Raji (cell line): ENCODE results near the gene SHISA6.

Source experiments
- POLR2A ChIP-seq: IDR thresholded peaks from 2 replicates; pipeline ENCODE4 v1.6.1; 2011; ENCODE audit warnings: low read depth, low read length, control low read depth; ENCODE audit not compliant: insufficient read depth

SHISA6 gene

DNA sequence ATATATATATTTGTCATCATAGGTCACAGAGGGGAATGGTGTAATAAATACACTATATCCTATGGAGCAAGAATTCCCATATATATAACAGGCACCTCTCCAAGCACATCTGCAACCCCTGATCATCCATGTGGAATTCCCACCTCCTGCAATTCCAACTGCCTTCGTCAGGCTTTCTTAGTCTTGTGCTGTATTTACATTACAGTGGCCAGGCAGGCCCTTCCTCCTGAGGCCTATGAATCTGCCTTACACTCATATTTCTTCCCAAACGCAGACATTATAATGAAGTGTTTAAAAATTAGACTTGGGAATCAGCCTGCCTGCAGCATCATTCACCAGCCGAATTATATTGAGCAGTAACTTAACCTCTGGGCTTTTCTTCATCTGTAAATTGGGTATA lies 338.0 kb downstream of the SHISA6 start:
- no peak for TF ChIP-seq POLR2A

DNA sequence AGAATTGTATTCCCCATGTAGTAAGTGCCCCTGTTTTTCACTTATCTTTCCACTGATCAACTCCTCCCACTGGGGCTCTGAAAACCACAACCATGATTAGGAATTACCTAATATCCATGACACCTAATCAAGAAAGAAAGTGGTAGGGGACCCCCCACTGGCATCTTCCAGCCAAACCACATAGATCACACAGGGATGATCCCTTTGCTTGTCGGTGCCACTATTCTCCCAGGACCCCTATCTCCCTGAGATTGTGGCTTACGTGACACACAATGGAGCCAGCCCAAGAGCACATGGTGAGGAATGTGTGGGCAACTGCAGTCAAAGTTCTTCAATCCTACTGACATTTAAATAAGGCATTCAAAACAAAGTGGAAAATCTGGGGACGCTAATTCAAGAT lies 339.7 kb downstream of the SHISA6 start:
- no peak for TF ChIP-seq POLR2A

DNA sequence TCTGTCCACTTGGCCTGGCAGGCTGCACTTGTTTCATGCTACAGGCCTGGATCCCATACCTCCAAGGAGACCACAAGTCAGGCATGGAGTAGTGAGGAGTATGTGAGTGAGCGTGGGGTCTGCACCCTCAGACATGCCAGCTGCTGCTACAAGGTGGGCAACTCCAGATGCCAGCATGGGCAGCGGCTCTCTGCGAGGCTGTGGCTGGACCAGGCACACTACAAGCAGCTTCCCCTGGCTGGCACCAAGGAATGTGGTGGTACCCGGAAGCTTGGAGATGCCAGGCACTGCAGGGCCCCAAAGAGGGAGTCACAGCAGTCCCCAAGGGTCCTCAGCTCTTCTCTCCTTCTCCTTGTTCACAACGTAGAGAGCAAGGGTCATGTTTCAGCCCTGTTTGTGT lies 341.2 kb downstream of the SHISA6 start:
- no peak for TF ChIP-seq POLR2A

DNA sequence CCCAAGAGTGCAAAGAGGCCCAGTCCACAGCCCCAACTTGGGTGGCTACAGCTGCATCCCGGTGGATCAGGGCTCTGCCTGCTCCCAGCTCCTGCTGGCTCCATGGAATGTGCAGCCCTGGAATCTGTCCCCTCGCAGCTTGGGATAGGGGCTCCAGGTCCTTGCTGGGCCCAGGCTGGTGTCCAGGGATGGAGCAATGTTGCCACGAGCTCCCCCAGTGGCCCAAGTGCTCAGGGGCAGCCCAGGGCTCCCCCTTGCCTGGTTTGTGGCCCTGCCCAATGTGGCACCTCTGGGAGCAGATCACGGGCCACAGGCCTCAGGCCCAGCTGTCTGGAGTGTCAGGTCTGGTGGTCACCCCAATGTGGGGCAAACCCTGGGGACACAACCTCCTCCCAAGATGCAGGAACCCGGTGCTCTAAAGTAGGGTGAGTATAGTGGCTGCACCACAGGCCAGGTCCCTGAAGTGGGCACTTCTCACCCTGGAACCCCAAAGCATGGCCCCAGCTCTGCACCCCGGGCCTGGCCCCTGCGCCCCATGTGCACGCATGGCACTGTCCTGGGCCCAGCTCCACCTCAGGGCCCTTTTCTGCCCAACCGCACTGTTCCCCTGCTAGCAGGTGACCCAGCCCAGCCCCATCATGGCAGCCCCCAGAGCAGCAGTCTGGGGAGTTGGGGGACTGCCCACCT lies 342.4 kb downstream of the SHISA6 start:
- TF ChIP-seq POLR2A: no peak

DNA sequence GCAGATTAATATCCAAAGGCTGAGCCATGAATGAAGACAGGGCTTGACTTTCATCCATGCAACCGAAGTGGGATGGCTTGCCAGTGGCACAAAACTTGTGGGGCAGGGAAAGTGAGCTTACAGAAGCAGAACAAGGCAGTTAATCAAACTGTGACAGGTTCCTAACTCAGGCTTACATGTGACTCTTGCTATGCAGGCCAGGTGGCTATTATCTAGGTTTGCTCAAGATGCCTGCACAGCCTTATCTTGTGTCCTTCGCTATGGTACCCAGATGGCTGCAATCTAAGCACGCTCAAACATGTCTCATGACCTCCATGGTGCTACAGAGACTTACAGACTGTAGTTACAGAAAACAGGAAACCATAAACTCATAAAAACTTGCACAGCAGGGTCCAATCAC lies 348.7 kb downstream of the SHISA6 start:
- no peak for TF ChIP-seq POLR2A

DNA sequence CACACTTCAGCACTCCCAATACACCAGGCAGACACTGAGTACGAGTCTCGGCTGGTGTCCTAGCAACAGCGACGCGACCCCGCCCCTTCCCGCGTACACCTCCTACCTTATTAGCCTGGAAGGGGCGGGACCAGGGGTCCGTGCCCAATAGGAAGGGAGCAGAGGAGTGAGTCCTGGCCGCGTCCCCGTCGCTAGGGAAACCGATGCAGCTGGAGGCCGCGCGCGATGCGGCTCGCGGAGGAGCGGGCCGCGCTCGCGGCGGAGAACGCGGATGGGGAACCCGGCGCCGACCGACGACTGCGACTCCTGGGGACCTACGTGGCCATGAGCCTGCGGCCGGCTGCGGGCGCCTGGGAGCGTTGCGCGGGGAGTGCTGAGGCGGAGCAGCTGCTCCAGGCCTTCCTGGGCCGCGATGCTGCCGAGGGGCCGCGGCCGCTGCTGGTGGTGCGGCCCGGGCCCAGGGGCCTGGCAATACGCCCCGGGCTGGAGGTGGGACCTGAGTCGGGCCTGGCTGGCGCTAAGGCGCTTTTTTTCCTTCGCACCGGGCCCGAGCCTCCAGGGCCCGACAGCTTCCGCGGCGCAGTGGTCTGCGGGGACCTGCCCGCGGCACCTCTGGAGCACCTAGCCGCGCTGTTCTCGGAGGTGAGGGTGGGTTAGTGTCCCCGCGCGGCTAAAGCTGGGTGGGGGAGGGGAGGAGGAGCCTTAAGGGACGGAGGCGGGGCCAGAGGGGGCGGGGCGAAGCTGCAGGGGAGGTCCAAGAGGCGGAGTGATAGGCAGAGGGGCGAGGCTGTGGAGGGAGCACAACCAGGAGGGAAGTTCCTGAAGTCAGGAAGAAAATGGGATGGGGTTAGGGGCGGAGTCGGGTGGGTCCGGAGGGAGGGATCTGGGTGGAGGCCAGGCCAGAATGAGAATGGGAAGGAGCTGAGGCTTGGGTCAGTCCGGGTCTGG lies 357.5 kb downstream of the SHISA6 start, which contains the start of gene DNAH9:
DNAH9 (plus strand) TSS at position 197 of the 948 bp plus-strand sequence; CDS start at position 226, 29 bp downstream.
- no peak for TF ChIP-seq POLR2A

DNA sequence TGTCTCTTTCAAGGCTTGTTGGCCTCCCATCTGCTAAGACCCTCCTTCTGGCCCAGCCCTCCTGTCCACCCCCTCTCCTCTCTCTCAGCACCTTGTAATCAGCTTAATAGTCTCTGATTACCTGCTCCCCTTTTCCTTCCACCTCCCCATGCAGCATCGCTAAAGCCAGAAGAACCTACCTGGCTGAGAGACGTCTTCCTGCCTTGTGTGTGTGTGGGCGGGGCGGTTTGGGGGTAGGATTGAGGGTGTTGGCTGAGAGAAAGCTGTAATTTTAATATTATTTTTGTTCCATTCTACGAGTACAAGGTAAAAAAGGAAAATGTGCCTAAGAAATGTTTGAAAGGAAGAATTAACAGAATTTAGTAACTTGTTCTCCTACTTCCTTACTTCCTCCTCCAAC lies 360.6 kb downstream of the SHISA6 start:
- no peak for TF ChIP-seq POLR2A

DNA sequence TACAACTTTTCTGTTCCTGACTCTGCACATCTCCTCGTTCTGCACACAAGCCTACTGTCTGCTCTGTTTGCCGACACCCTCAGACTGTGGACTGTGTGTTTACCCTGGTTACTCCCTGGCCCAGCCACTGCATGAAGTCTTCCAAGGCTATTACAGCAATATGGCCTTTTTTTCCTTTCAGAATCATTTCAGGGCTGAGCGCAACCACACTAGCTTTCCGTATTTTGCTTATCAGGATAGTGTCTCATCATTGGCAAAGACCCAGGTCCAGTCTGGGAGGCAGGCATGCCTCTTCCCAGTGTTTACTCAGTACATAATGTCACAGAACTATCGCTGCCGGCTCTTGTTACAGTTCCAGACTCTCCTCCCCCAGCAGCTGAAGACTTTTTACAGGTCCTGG lies 367.4 kb downstream of the SHISA6 start:
- TF ChIP-seq POLR2A: no peak

DNA sequence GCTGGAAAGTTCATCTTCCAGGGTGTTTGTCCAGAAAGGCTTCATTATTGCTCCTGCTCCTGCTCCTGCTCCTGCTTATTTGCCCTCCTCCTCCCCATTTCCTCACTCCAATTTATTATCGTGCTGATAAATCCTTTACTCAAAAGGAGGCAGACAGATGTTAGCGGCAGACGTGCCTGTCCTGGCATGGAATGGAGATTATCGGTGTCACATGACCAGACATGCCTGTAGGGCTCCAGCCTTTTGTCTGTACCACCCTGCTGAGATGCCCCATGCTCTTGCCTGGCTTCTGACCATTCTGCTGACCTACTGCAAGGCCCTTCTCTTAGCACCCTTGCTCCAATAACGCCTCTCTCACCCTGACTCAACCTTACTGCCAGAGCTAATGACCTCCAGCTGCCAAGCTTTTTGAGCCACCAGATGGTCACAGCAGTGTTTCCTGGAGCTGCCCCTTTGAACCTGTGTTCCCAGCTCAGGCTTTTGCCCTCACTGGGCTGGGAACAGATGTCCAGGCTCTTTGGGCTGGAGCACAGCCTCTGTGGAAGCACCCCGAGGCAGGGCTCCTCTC lies 370.1 kb downstream of the SHISA6 start:
- TF ChIP-seq POLR2A: no peak

DNA sequence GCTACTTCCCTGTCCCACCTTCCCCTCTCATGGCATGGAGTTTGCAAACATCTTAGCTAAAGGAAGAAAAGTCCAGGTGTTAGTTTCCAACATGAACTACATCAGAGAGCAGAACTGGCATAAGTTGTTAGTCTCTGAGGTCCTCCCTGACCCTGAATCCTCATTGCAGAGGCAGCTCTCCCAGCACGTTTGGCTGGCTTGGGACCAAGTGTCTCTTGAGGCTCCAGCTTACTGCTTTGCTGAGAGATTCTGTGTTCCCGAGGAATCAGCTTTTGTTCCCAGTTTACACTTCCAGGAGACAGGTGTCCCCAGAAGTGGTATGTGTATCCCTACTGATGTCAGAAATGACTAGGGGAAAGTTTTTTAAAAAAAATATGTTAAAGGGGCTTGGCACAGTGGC lies 371.9 kb downstream of the SHISA6 start:
- no peak for TF ChIP-seq POLR2A
